GM19463 (cell line): ENCODE results near the gene NXPH1.

Experiments used
- ATAC-seq: cut with Tn5 transposase; IDR thresholded peaks from one replicate; pipeline ENCODE4 v1.9.1; 2021; ENCODE audit warnings: mild to moderate bottlenecking, moderate library complexity; ENCODE audit not compliant: unreplicated experiment

The NXPH1 gene

GRCh38 chr7:8585591-8585990, 152.2 kb downstream of the NXPH1 start:
- no peak for ATAC-seq

- no peak for ATAC-seq
These were observed 156.8 kb downstream of the NXPH1 start for GRCh38 chr7:8590225-8590624.

GRCh38 chr7:8590791-8591190, 157.4 kb downstream of the NXPH1 start:
- ATAC-seq: no peak

GRCh38 chr7:8591289-8591688, 157.9 kb downstream of the NXPH1 start:
- ATAC-seq: no peak

GRCh38 chr7:8592167-8592566, 158.8 kb downstream of the NXPH1 start:
- ATAC-seq: no peak

GRCh38 chr7:8594115-8594514, 160.7 kb downstream of the NXPH1 start:
- ATAC-seq: no peak

GRCh38 chr7:8597565-8597964, 164.2 kb downstream of the NXPH1 start:
- no peak for ATAC-seq

- ATAC-seq: no peak
These were observed 167.7 kb downstream of the NXPH1 start for GRCh38 chr7:8601121-8601520.

- ATAC-seq: no peak
These were observed 171.8 kb downstream of the NXPH1 start for GRCh38 chr7:8605221-8605620.

GRCh38 chr7:8612584-8612983, 179.2 kb downstream of the NXPH1 start:
- ATAC-seq: no peak

GRCh38 chr7:8613191-8613590, 179.8 kb downstream of the NXPH1 start:
- ATAC-seq: no peak

- ATAC-seq: no peak
These were observed 181.6 kb downstream of the NXPH1 start for GRCh38 chr7:8615019-8615418.

- no peak for ATAC-seq
These were observed 185.1 kb downstream of the NXPH1 start for GRCh38 chr7:8618441-8619070.

GRCh38 chr7:8620169-8620568, 186.8 kb downstream of the NXPH1 start:
- no peak for ATAC-seq

GRCh38 chr7:8625612-8626011, 192.2 kb downstream of the NXPH1 start:
- no peak for ATAC-seq

- no peak for ATAC-seq
These were observed 193.9 kb downstream of the NXPH1 start for GRCh38 chr7:8627325-8627724.

GRCh38 chr7:8628656-8629055, 195.2 kb downstream of the NXPH1 start:
- ATAC-seq: no peak

- ATAC-seq: no peak
These were observed 196.1 kb downstream of the NXPH1 start for GRCh38 chr7:8629504-8629903.

GRCh38 chr7:8637322-8637721, 203.9 kb downstream of the NXPH1 start:
- ATAC-seq: no peak

- no peak for ATAC-seq
These were observed 204.7 kb downstream of the NXPH1 start for GRCh38 chr7:8638076-8638475.

GRCh38 chr7:8639668-8640067, 206.3 kb downstream of the NXPH1 start:
- ATAC-seq: no peak

GRCh38 chr7:8640671-8641070, 207.3 kb downstream of the NXPH1 start:
- no peak for ATAC-seq
